B cell (primary cell): Measurements from ENCODE around the gene ZNF518B. TPM values are rescaled to one million over a fixed set of nuclear protein-coding genes. Genes with fewer than 3 reads are reported as not detected.
A peak's percentile ranks its signal among the peaks of the same experiment; 100 is the strongest.

ENCODE experiments used
- ATAC-seq: fragments of 200-7000 bp; cut with Tn5 transposase; one replicate; pipeline ENCODE4 v1.10.0; 2021; ENCODE audit warnings: low read depth, mild to moderate bottlenecking, moderate number of reproducible peaks, moderate library complexity
- CTCF ChIA-PET: fragments of 350-600 bp; sonication (Branson Sonifier 250); formaldehyde crosslinking; loops from one replicate; lab custom pipeline; 2021; ENCODE audit warnings: antibody characterized with exemption, inconsistent platforms; lab: Charles Lee
- POLR2A ChIA-PET: fragments of 350-600 bp; sonication (Branson Sonifier 250); formaldehyde crosslinking; loops from one replicate; lab custom pipeline; 2021; ENCODE audit warnings: antibody characterized with exemption; lab: Charles Lee
- DNase-seq: peaks from one replicate; pipeline ENCODE4 v3.0.0; 2013
- H2AFZ ChIP-seq: 2 replicates; pipeline ENCODE4 v1.6.1; 2012; ENCODE audit warnings: mild to moderate bottlenecking, low read depth, low read length; ENCODE audit not compliant: insufficient read depth, poor library complexity, severe bottlenecking
- H3K27ac ChIP-seq, 2 donors: 1 replicate in 1 of 2; 2 replicates in 1 of 2; pipeline ENCODE4 v1.5.1; 2012 to 2013; ENCODE audit warnings: low read length in 2 of 2, mild to moderate bottlenecking in 2 of 2, moderate library complexity in 1 of 2
- H3K27me3 ChIP-seq, 4 experiments: fragments of 200-600 bp in 1 of 4; sonication (generic) in 1 of 4; replicated peaks in 1 of 4; 1 replicate in 2 of 4; 2 replicates in 2 of 4; pipeline versions ENCODE4 v1.6.1 to v1.7.0; 2013 to 2016; ENCODE audit warnings: low read length in 3 of 4, mild to moderate bottlenecking in 2 of 4, mixed read lengths in 1 of 4, moderate library complexity in 1 of 4; ENCODE audit not compliant: insufficient read depth in 4 of 4, control insufficient read depth in 3 of 4; ENCODE audit errors: control extremely low read depth in 1 of 4
- H3K36me3 ChIP-seq, 2 experiments: replicated peaks in 1 of 2; 1 replicate in 1 of 2; 2 replicates in 1 of 2; pipeline versions ENCODE4 v1.6.1 to v1.7.1; 2013; ENCODE audit warnings: low read length in 1 of 2; ENCODE audit not compliant: insufficient read depth in 2 of 2, control insufficient read depth in 1 of 2; ENCODE audit errors: control extremely low read depth in 1 of 2, extremely low read depth in 1 of 2
- H3K4me1 ChIP-seq, 2 donors: fragments of 200-600 bp in 1 of 2; sonication (generic) in 1 of 2; 1 replicate in 1 of 2; 2 replicates in 1 of 2; pipeline versions ENCODE4 v1.5.1 to v1.6.1; 2013 to 2017; ENCODE audit warnings: low read length in 2 of 2; ENCODE audit not compliant: control insufficient read depth in 2 of 2, insufficient read depth in 2 of 2
- H3K4me2 ChIP-seq: replicated peaks from 2 replicates; pipeline ENCODE3; 2012; ENCODE audit warnings: mild to moderate bottlenecking, low read depth, low read length; ENCODE audit not compliant: poor library complexity, severe bottlenecking
- H3K4me3 ChIP-seq, 5 experiments: fragments of 200-600 bp in 1 of 5; sonication (generic) in 1 of 5; 1 replicate in 3 of 5; 2 replicates in 2 of 5; pipeline versions ENCODE4 v1.5.1 to v1.7.0; 2011 to 2016; ENCODE audit warnings: low read length in 4 of 5, mild to moderate bottlenecking in 4 of 5, low read depth in 2 of 5, control low read depth in 1 of 5, moderate library complexity in 1 of 5; ENCODE audit not compliant: insufficient read depth in 1 of 5; ENCODE audit errors: control extremely low read depth in 1 of 5, extremely low read depth in 1 of 5
- H3K79me2 ChIP-seq: fragments of 200-600 bp; sonication (generic); one replicate; pipeline ENCODE4 v1.6.0; 2016; ENCODE audit warnings: low read length; ENCODE audit not compliant: control insufficient read depth, insufficient read depth
- H3K9ac ChIP-seq: fragments of 200-600 bp; sonication (generic); 2 replicates; pipeline ENCODE4 v1.6.1; 2017; ENCODE audit warnings: mild to moderate bottlenecking, low read length, moderate library complexity
- H3K9me3 ChIP-seq, 3 donors: one replicate each; pipeline versions ENCODE4 v1.6.1 to v1.7.1; 2013; ENCODE audit warnings: low read length in 2 of 3; ENCODE audit not compliant: control insufficient read depth in 2 of 3, insufficient read depth in 1 of 3; ENCODE audit errors: control extremely low read depth in 1 of 3
- H4K20me1 ChIP-seq: 2 replicates; pipeline ENCODE4 v1.6.0; 2012; ENCODE audit warnings: mild to moderate bottlenecking, low read length; ENCODE audit not compliant: insufficient read depth, control insufficient read depth, poor library complexity, severe bottlenecking
- H3K27ac Mint-ChIP-seq: one replicate; pipeline ENCODE4 v1.8.0; 2021; ENCODE audit warnings: mixed read lengths
- H3K27me3 Mint-ChIP-seq: one replicate; pipeline ENCODE4 v1.8.0; 2021; ENCODE audit warnings: mixed read lengths
- H3K4me1 Mint-ChIP-seq: one replicate; pipeline ENCODE4 v1.8.0; 2021; ENCODE audit warnings: mixed read lengths
- H3K4me3 Mint-ChIP-seq: one replicate; pipeline ENCODE4 v1.8.0; 2021; ENCODE audit warnings: mixed read lengths
- H3K9me3 Mint-ChIP-seq: one replicate; pipeline ENCODE4 v1.8.0; 2022; ENCODE audit warnings: mixed read lengths; ENCODE audit not compliant: insufficient read depth
- CTCF ChIP-seq: fragments of 200-600 bp; IDR thresholded peaks from one replicate; pipeline ENCODE4 v1.8.0; 2022; ENCODE audit warnings: antibody characterized with exemption, mild to moderate bottlenecking
- EZH2 ChIP-seq: IDR thresholded peaks from 2 replicates; pipeline ENCODE4 v1.6.1; 2012; ENCODE audit warnings: borderline replicate concordance, low read depth, mild to moderate bottlenecking, moderate library complexity, low read length; ENCODE audit not compliant: insufficient read depth, poor library complexity, severe bottlenecking
- WGBS: methylation state at CpG from one replicate; pipeline ENCODE4 v1.1.5; 2013; ENCODE audit warnings: missing lambda C conversion rate; ENCODE audit not compliant: insufficient coverage; 5-methylcytosine and 5-hydroxymethylcytosine counted together
- intact Hi-C: fragments of 100-400 bp; cut with micrococcal nuclease; formaldehyde crosslinking; loops from one replicate; pipeline ENCODE4 v1.10.0; 2022
- polyA plus RNA-seq: library from polyadenylated mRNA; depleted of rRNA; stranded (reverse); fragments of >200 nt; gene quantifications from 2 replicates; pipeline ENCODE4 v1.2.3, GENCODE V29; 2012
- total RNA-seq, 2 donors: library from RNA; stranded (reverse); fragments of 120-200 nt in 1 of 2; gene quantifications; 1 replicate in 1 of 2; 2 replicates in 1 of 2; pipeline versions ENCODE4 v1.2.3 to v1.2.4, GENCODE V29; 2013 to 2022

Gene ZNF518B
- total and polyA plus RNA-seq, 2 donors (not counting 1 experiment from before 2014, with no cell fraction given), result 9.1 to 39.8 TPM

GRCh38 chr4:10421344-10422055 is 35.7 kb downstream of the ZNF518B start:
- H3K27ac Mint-ChIP-seq, result peak overlapping the region; percentile 32
- Histone ChIP-seq H3K36me3 (no peaks in the 10 kb centered on the region), H3K27ac (no peak overlapping the region), H3K4me3 (no peak overlapping the region), H3K9me3 (peaks cover 0 to 3% (median 2%) of the 10 kb centered on the region in 3 donors), H3K9ac (no peak overlapping the region), H3K4me1 (peaks cover 4 to 19% of the 10 kb centered on the region in 2 donors), H4K20me1 (no peaks in the 10 kb centered on the region), H3K4me2 (no peak overlapping the region), H2AFZ (no peak overlapping the region), H3K27me3 (no peaks in the 10 kb centered on the region), H3K79me2 (no peaks in the 10 kb centered on the region)
- H3K27me3 Mint-ChIP-seq, result no peaks in the 10 kb centered on the region
- ATAC-seq, result peak; percentile 56
- no CpG with 5 or more reads among the region's 3 CpGs for WGBS
- POLR2A ChIA-PET, result no interaction called here
- H3K9me3 Mint-ChIP-seq, result peaks cover 10% of the 10 kb centered on the region
- H3K4me3 Mint-ChIP-seq, result peak overlapping the region; percentile 46
- TF ChIP-seq CTCF (no peak), EZH2 (no peak)
- DNase-seq, result no peak
- peaks cover 37% of the 10 kb centered on the region for H3K4me1 Mint-ChIP-seq
- CTCF ChIA-PET, result interaction anchor here (1.4 to 2.5 kb wide), 2 partner anchors 8 to 40 kb away, joined by 5 to 6 read pairs; no protein-coding TSS in a partner anchor
- intact Hi-C loops, result no loop called here

DNA sequence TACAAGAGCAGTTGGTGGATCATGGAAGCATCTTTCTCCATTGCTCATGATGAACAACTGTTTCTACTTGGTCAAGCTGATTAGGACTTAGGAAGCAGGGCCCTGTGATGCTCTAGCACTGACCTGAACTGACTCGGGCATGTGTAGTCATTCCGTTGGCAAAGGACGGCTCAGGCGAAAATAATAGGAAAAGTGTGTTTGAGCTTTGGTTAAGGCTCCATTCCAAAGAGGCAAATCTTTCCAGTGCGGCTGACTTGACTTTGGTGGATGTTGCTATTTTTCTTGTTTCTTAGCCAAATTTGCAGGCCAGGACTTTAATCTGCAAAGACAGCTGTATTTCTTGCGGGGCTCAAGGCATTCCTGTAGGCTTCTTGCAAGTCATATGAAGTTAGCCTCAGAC is 39.5 kb downstream of the ZNF518B start:
- DNase-seq (no peak), ATAC-seq (no peak)
- ChIA-PET POLR2A (no interaction called here), CTCF (no interaction called here)
- intact Hi-C loops, result no loop called here
- peaks cover 48% of the 10 kb centered on the region for H3K4me1 Mint-ChIP-seq
- Histone ChIP-seq H3K9ac (no peak overlapping the region), H3K27me3 (no peaks in the 10 kb centered on the region), H2AFZ (no peak overlapping the region), H3K9me3 (peaks cover 0 to 3% (median 2%) of the 10 kb centered on the region in 3 donors), H3K4me2 (no peak overlapping the region), H3K4me1 (peaks cover 25 to 38% of the 10 kb centered on the region in 2 donors), H3K4me3 (no peak overlapping the region), H3K36me3 (no peaks in the 10 kb centered on the region), H3K27ac (no peak overlapping the region), H4K20me1 (no peaks in the 10 kb centered on the region), H3K79me2 (no peaks in the 10 kb centered on the region)
- no peaks in the 10 kb centered on the region for H3K27me3 Mint-ChIP-seq
- TF ChIP-seq EZH2, result no peak
- no peak for TF ChIP-seq CTCF
- peaks cover 5% of the 10 kb centered on the region for H3K9me3 Mint-ChIP-seq
- WGBS, result 100% methylated on average over 5 of the region's 6 CpGs
- H3K4me3 Mint-ChIP-seq, result no peak overlapping the region
- no peak overlapping the region for H3K27ac Mint-ChIP-seq
